H9 (cell line): Measurements from ENCODE around the gene SH3RF3. TPM values are rescaled to one million over a fixed set of nuclear protein-coding genes. Genes with fewer than 3 reads are reported as not detected.

Experiments used
- DNase-seq: peaks from one replicate; pipeline ENCODE4 v3.0.0-alpha.2; 2017
- H2AFZ ChIP-seq: one replicate; pipeline ENCODE4 v1.6.1; 2013; ENCODE audit warnings: mild to moderate bottlenecking, low read length, control low read depth, moderate library complexity
- H2AK5ac ChIP-seq: 2 replicates; pipeline ENCODE4 v1.6.1; 2013; ENCODE audit warnings: low read length, control low read depth, mixed read lengths; ENCODE audit not compliant: insufficient read length
- H2BK120ac ChIP-seq: one replicate; pipeline ENCODE4 v1.6.1; 2013; ENCODE audit warnings: low read depth, mild to moderate bottlenecking, low read length, control low read depth, inconsistent platforms; ENCODE audit not compliant: poor library complexity, severe bottlenecking
- H2BK12ac ChIP-seq: 2 replicates; pipeline ENCODE4 v1.6.1; 2013; ENCODE audit warnings: low read length, control low read depth, mixed read lengths, low read depth; ENCODE audit not compliant: insufficient read length
- H2BK15ac ChIP-seq: 2 replicates; pipeline ENCODE4 v1.6.1; 2013; ENCODE audit warnings: low read depth, low read length, control low read depth
- H2BK20ac ChIP-seq: one replicate; pipeline ENCODE4 v1.6.1; 2013; ENCODE audit warnings: low read depth, mild to moderate bottlenecking, low read length, control low read depth, inconsistent platforms; ENCODE audit not compliant: poor library complexity, severe bottlenecking
- H2BK5ac ChIP-seq: 2 replicates; pipeline ENCODE4 v1.6.1; 2013; ENCODE audit warnings: low read length, control low read depth, mixed read lengths; ENCODE audit not compliant: insufficient read length
- H3K14ac ChIP-seq: 2 replicates; pipeline ENCODE4 v1.6.1; 2013; ENCODE audit warnings: low read length, control low read depth; ENCODE audit not compliant: insufficient read depth
- H3K18ac ChIP-seq: 2 replicates; pipeline ENCODE4 v1.6.1; 2013; ENCODE audit warnings: low read depth, mild to moderate bottlenecking, mixed read lengths, low read length, control low read depth; ENCODE audit not compliant: insufficient read length
- H3K23ac ChIP-seq: 2 replicates; pipeline ENCODE4 v1.6.1; 2013; ENCODE audit warnings: low read length, control low read depth, mixed read lengths, low read depth; ENCODE audit not compliant: insufficient read length
- H3K23me2 ChIP-seq: 2 replicates; pipeline ENCODE4 v1.6.1; 2013; ENCODE audit warnings: low read depth, mild to moderate bottlenecking, mixed read lengths, low read length, control low read depth; ENCODE audit not compliant: insufficient read length, poor library complexity, severe bottlenecking
- H3K27ac ChIP-seq: 2 replicates; pipeline ENCODE4 v1.5.1; 2013; ENCODE audit warnings: low read length, control low read depth, mixed read lengths, low read depth; ENCODE audit not compliant: insufficient read length
- H3K27me3 ChIP-seq: 2 replicates; pipeline ENCODE4 v1.6.1; 2013; ENCODE audit warnings: low read length, control low read depth, inconsistent platforms; ENCODE audit not compliant: insufficient read depth
- H3K4ac ChIP-seq: 2 replicates; pipeline ENCODE4 v1.6.1; 2013; ENCODE audit warnings: low read depth, mild to moderate bottlenecking, control low read depth, inconsistent platforms, low read length, moderate library complexity
- H3K4me1 ChIP-seq: 2 replicates; pipeline ENCODE4 v1.6.1; 2013; ENCODE audit warnings: low read length, control low read depth, inconsistent platforms; ENCODE audit not compliant: insufficient read depth
- H3K4me2 ChIP-seq: 2 replicates; pipeline ENCODE4 v1.6.1; 2013; ENCODE audit warnings: low read length, control low read depth, mixed read lengths; ENCODE audit not compliant: insufficient read length, insufficient read depth
- H3K56ac ChIP-seq: 2 replicates; pipeline ENCODE4 v1.6.1; 2013; ENCODE audit warnings: low read depth, mild to moderate bottlenecking, mixed read lengths, low read length, control low read depth; ENCODE audit not compliant: insufficient read length
- H3K79me1 ChIP-seq: 2 replicates; pipeline ENCODE4 v1.6.1; 2013; ENCODE audit warnings: low read depth, mild to moderate bottlenecking, moderate library complexity, low read length, control low read depth, inconsistent platforms; ENCODE audit not compliant: insufficient read depth, poor library complexity, severe bottlenecking
- H3K79me2 ChIP-seq: 2 replicates; pipeline ENCODE4 v1.6.1; 2013; ENCODE audit warnings: low read length, control low read depth, inconsistent platforms; ENCODE audit not compliant: insufficient read depth
- H3K9ac ChIP-seq: 2 replicates; pipeline ENCODE4 v1.6.1; 2013; ENCODE audit warnings: low read length, control low read depth, mixed read lengths; ENCODE audit not compliant: insufficient read length; ENCODE audit errors: extremely low read depth
- H3K9me3 ChIP-seq: one replicate; pipeline ENCODE4 v1.6.1; 2013; ENCODE audit warnings: low read depth, low read length, inconsistent platforms; ENCODE audit not compliant: control insufficient read depth
- H3T11ph ChIP-seq: one replicate; pipeline ENCODE4 v1.6.1; 2013; ENCODE audit warnings: mild to moderate bottlenecking, low read length, control low read depth, inconsistent platforms
- H4K20me1 ChIP-seq: one replicate; pipeline ENCODE4 v1.6.1; 2013; ENCODE audit not compliant: control insufficient read depth, insufficient read length, insufficient read depth
- H4K5ac ChIP-seq: 2 replicates; pipeline ENCODE4 v1.6.1; 2013; ENCODE audit warnings: low read depth, mild to moderate bottlenecking, mixed read lengths, low read length, control low read depth; ENCODE audit not compliant: insufficient read length
- H4K8ac ChIP-seq: replicated peaks from 2 replicates; pipeline ENCODE4 v1.6.1; 2013; ENCODE audit warnings: low read length, control low read depth, mixed read lengths, low read depth; ENCODE audit not compliant: insufficient read length
- H4K91ac ChIP-seq: 2 replicates; pipeline ENCODE4 v1.6.1; 2013; ENCODE audit warnings: low read depth, mild to moderate bottlenecking, moderate library complexity, mixed read lengths, low read length, control low read depth; ENCODE audit not compliant: insufficient read length
- H3K27ac Mint-ChIP-seq, 3 experiments: 2 replicates in 2 of 3; 3 replicates in 1 of 3; pipeline ENCODE4 v1.8.0; 2020 to 2021; ENCODE audit warnings: mixed read lengths in 3 of 3, mild to moderate bottlenecking in 1 of 3, moderate library complexity in 1 of 3
- H3K27me3 Mint-ChIP-seq: 2 replicates; pipeline ENCODE4 v1.8.0; 2021; ENCODE audit warnings: low read depth, mild to moderate bottlenecking, moderate library complexity, mixed read lengths
- H3K36me3 Mint-ChIP-seq, 3 experiments: 2 replicates in 2 of 3; 3 replicates in 1 of 3; pipeline ENCODE4 v1.8.0; 2020 to 2021; ENCODE audit warnings: low read depth in 3 of 3, mixed read lengths in 3 of 3; ENCODE audit not compliant: insufficient read depth in 1 of 3
- H3K4me1 Mint-ChIP-seq, 2 experiments: 2 replicates each; pipeline ENCODE4 v1.8.0; 2020; ENCODE audit warnings: mixed read lengths in 2 of 2
- H3K4me3 Mint-ChIP-seq, 2 experiments: 2 replicates in 1 of 2; 3 replicates in 1 of 2; pipeline ENCODE4 v1.8.0; 2020 to 2021; ENCODE audit warnings: mild to moderate bottlenecking in 2 of 2, mixed read lengths in 2 of 2, moderate library complexity in 1 of 2
- H3K9me3 Mint-ChIP-seq, 2 experiments: 2 replicates in 1 of 2; 3 replicates in 1 of 2; pipeline ENCODE4 v1.8.0; 2020; ENCODE audit warnings: mild to moderate bottlenecking in 2 of 2, mixed read lengths in 2 of 2, moderate library complexity in 1 of 2
- CTCF ChIP-seq: fragments of 200-600 bp; sonication (generic); conservative IDR thresholded peaks from 3 replicates; pipeline ENCODE4 v1.8.0; 2021; ENCODE audit warnings: antibody characterized with exemption, mild to moderate bottlenecking
- WGBS: extraction: QIAGEN DNeasy Blood & Tissue Kit; methylation state at CpG from one replicate; pipeline ENCODE4 v1.1.7; 2013; ENCODE audit warnings: missing lambda C conversion rate, low lambda C conversion rate, mixed read lengths; ENCODE audit not compliant: insufficient read length; ENCODE audit errors: extremely low coverage; 5-methylcytosine and 5-hydroxymethylcytosine counted together
- total RNA-seq: library from RNA; stranded (reverse); gene quantifications from 2 replicates; pipeline ENCODE4 v1.2.1, GENCODE V29; 2021

The SH3RF3 gene
- total RNA-seq, 1 experiment from 2014 or later, result 0.46 TPM

- TF ChIP-seq CTCF, result no peak
- H3K27me3 Mint-ChIP-seq, result peaks cover 3% of the 10 kb centered on the region; the same call in 1 of the 2 replicates
- H4K5ac ChIP-seq, result no peak overlapping the region
- no peak overlapping the region for H4K91ac ChIP-seq
- H4K8ac ChIP-seq, result no peak overlapping the region
- no peak overlapping the region for H2AK5ac ChIP-seq
- H3K79me1 ChIP-seq, result no peaks in the 10 kb centered on the region
- H3K27ac Mint-ChIP-seq, result no peak overlapping the region
- no peak overlapping the region for H3K23ac ChIP-seq
- no peaks in the 10 kb centered on the region for H4K20me1 ChIP-seq
- H3K27me3 ChIP-seq, result no peaks in the 10 kb centered on the region
- no peak overlapping the region for H2BK12ac ChIP-seq
- H3K36me3 Mint-ChIP-seq, result no peaks in the 10 kb centered on the region
- H3K4me3 Mint-ChIP-seq, result no peak overlapping the region
- H3K56ac ChIP-seq, result no peak overlapping the region
- H3K9me3 ChIP-seq, result no peaks in the 10 kb centered on the region
- no peak overlapping the region for H3K18ac ChIP-seq
- no peak overlapping the region for H2AFZ ChIP-seq
- no peaks in the 10 kb centered on the region for H3K9me3 Mint-ChIP-seq
- no peak overlapping the region for H3K14ac ChIP-seq
- H3T11ph ChIP-seq, result no peak overlapping the region
- H2BK20ac ChIP-seq, result no peak overlapping the region
- no peak overlapping the region for H3K9ac ChIP-seq
- no peak overlapping the region for H2BK120ac ChIP-seq
- no peak overlapping the region for H3K27ac ChIP-seq
- no peak for DNase-seq
- no peak overlapping the region for H2BK15ac ChIP-seq
- no peaks in the 10 kb centered on the region for H3K4me1 ChIP-seq
- no peak overlapping the region for H3K4me2 ChIP-seq
- no peaks in the 10 kb centered on the region for H3K23me2 ChIP-seq
- no peak overlapping the region for H3K4ac ChIP-seq
- no peaks in the 10 kb centered on the region for H3K79me2 ChIP-seq
- no CpG with 5 or more reads among the region's 3 CpGs for WGBS
- H3K4me1 Mint-ChIP-seq, result peaks cover 0 to 3% of the 10 kb centered on the region in 2 experiments; a peak in 2 of 4 replicates
- H2BK5ac ChIP-seq, result no peak overlapping the region
Measured at GRCh38 chr2:109425411-109425810, 296.4 kb downstream of the SH3RF3 start.
